ENCODE measurements around the gene MAN1B1.
A peak's percentile ranks its signal among the peaks of the same experiment; 100 is the strongest.

The MAN1B1 gene

DNA sequence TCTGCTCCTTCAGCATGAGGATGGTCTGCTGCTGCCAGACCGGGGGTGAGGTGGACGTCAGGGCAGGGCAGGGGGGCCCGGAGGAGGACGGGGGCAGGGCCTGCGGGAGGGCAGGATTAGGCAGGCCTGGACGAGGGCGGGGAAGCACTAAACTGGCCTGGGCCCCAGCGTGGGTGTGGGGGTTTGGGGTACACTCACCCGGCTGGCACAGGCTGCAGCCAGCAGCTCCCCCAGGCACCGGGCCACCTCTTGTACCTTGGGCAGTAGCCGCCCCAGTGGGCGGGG is 22.0 kb upstream of the MAN1B1 start:
- H3K9me3 ChIP-seq (ENCODE audit: insufficient read depth, low read depth, low read length): peaks cover 2% of the 10 kb centered on the region
- H2BK120ac ChIP-seq (ENCODE audit: insufficient read depth, low read length, poor library complexity): no peak overlapping the region
- no peak overlapping the region for H3K9ac ChIP-seq (ENCODE audit: low read length)
- H3K4ac ChIP-seq (ENCODE audit: low read depth, low read length): no peak overlapping the region
- peaks cover 2 to 3% of the 10 kb centered on the region in 2 experiments for H3K36me3 ChIP-seq (ENCODE audit: control insufficient read depth in 1 of 2, insufficient read depth in 2 of 2, low read length in 2 of 2)
- no peak overlapping the region for H2BK5ac ChIP-seq (ENCODE audit: low read depth, low read length, poor library complexity)
- peaks cover 7% of the 10 kb centered on the region in 2 experiments for H3K4me1 ChIP-seq (ENCODE audit: control insufficient read depth in 1 of 2, insufficient read depth in 2 of 2, low read length in 2 of 2)
- no CpG with 5 or more reads among the region's 12 CpGs for WGBS (ENCODE audit: extremely low coverage, insufficient coverage, insufficient read length)
- no peaks in the 10 kb centered on the region for H3K27me3 ChIP-seq (ENCODE audit: insufficient read depth, low read length)
- H3K18ac ChIP-seq (ENCODE audit: low read length): no peak overlapping the region
- no peak overlapping the region for H3K27ac ChIP-seq (ENCODE audit: low read depth, low read length)
- no peak overlapping the region for H4K8ac ChIP-seq (ENCODE audit: low read depth, low read length)
- H4K91ac ChIP-seq (ENCODE audit: low read depth, low read length): no peak overlapping the region
- no peak overlapping the region for H2AK5ac ChIP-seq (ENCODE audit: low read length)
- H4K12ac ChIP-seq (ENCODE audit: low read depth, low read length): no peak overlapping the region
- H3K14ac ChIP-seq (ENCODE audit: low read length): no peak overlapping the region
- no peak overlapping the region for H3K4me2 ChIP-seq (ENCODE audit: low read length)
- no peak overlapping the region for H3K4me3 ChIP-seq (ENCODE audit: low read depth, low read length)
- no peak for DNase-seq
- H2BK12ac ChIP-seq (ENCODE audit: low read length): no peak overlapping the region
- no peak overlapping the region for H2AFZ ChIP-seq (ENCODE audit: insufficient read depth, low read length, poor library complexity)
- no peaks in the 10 kb centered on the region for H3K79me1 ChIP-seq (ENCODE audit: low read length)
- H3K23ac ChIP-seq (ENCODE audit: low read length): no peak overlapping the region
- H3K79me2 ChIP-seq (ENCODE audit: control insufficient read depth, insufficient read depth, low read length, poor library complexity): no peaks in the 10 kb centered on the region

DNA sequence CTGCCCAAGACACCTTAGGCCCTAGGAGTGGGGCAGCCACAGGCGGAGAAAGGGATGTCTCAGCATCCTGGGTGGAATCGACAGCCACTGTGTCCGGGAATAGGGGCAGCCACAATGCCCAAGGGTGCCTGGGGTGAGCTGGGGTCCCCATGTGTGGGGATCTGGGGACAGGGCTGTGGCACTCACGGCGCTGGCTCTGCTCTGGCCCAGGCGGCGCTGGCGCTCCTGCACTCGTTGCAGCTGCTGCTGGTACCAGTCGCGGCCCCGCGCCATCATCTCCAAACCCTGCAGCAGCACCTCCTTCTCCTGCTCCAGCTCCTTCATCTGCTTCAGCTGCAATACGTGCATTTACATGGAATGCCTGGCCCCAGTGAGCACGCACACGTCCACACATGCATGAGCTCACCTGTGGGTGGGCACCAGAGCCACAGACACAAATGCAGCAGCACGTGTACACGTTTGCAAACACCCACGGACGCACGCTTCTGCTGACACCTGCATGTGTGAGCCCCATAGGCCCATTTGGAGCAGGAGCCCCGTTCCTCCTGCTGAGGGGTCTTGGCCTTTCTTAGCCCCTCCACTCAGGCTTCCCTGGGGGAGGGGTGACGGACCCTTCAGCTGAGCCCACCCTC is 21.3 kb upstream of the MAN1B1 start:
- Histone ChIP-seq H3K36me3 (ENCODE audit: control insufficient read depth in 1 of 2, insufficient read depth in 2 of 2, low read length in 2 of 2) (peaks cover 2 to 3% of the 10 kb centered on the region in 2 experiments), H3K14ac (ENCODE audit: low read length) (no peak overlapping the region), H2BK120ac (ENCODE audit: insufficient read depth, low read length, poor library complexity) (no peak overlapping the region), H3K27ac (ENCODE audit: low read depth, low read length) (no peak overlapping the region), H2BK12ac (ENCODE audit: low read length) (no peak overlapping the region), H4K8ac (ENCODE audit: low read depth, low read length) (no peak overlapping the region), H3K9ac (ENCODE audit: low read length) (no peak overlapping the region), H2BK5ac (ENCODE audit: low read depth, low read length, poor library complexity) (no peak overlapping the region), H3K4ac (ENCODE audit: low read depth, low read length) (no peak overlapping the region), H3K4me2 (ENCODE audit: low read length) (no peak overlapping the region), H3K23ac (ENCODE audit: low read length) (no peak overlapping the region), H3K79me2 (ENCODE audit: control insufficient read depth, insufficient read depth, low read length, poor library complexity) (no peaks in the 10 kb centered on the region), H3K9me3 (ENCODE audit: insufficient read depth, low read depth, low read length) (peaks cover 2% of the 10 kb centered on the region), H3K79me1 (ENCODE audit: low read length) (peaks cover 2% of the 10 kb centered on the region), H2AFZ (ENCODE audit: insufficient read depth, low read length, poor library complexity) (no peak overlapping the region), H3K18ac (ENCODE audit: low read length) (no peak overlapping the region), H3K27me3 (ENCODE audit: insufficient read depth, low read length) (no peaks in the 10 kb centered on the region), H4K91ac (ENCODE audit: low read depth, low read length) (no peak overlapping the region), H3K4me3 (ENCODE audit: low read depth, low read length) (no peak overlapping the region), H4K12ac (ENCODE audit: low read depth, low read length) (no peak overlapping the region), H2AK5ac (ENCODE audit: low read length) (no peak overlapping the region), H3K4me1 (ENCODE audit: control insufficient read depth in 1 of 2, insufficient read depth in 2 of 2, low read length in 2 of 2) (peaks cover 7 to 12% of the 10 kb centered on the region in 2 experiments)
- no peak for DNase-seq
- no CpG with 5 or more reads among the region's 23 CpGs for WGBS (ENCODE audit: extremely low coverage, insufficient coverage, insufficient read length)

- no peaks in the 10 kb centered on the region for H3K27me3 ChIP-seq (ENCODE audit: insufficient read depth, low read length)
- H3K4me1 ChIP-seq (ENCODE audit: control insufficient read depth in 1 of 2, insufficient read depth in 2 of 2, low read length in 2 of 2): peaks cover 10 to 18% of the 10 kb centered on the region in 2 experiments
- H3K27ac ChIP-seq (ENCODE audit: low read depth, low read length): no peak overlapping the region
- no peak overlapping the region for H4K8ac ChIP-seq (ENCODE audit: low read depth, low read length)
- no peak overlapping the region for H3K14ac ChIP-seq (ENCODE audit: low read length)
- no peak overlapping the region for H2AFZ ChIP-seq (ENCODE audit: insufficient read depth, low read length, poor library complexity)
- no peak overlapping the region for H2AK5ac ChIP-seq (ENCODE audit: low read length)
- H4K12ac ChIP-seq (ENCODE audit: low read depth, low read length): no peak overlapping the region
- H3K9me3 ChIP-seq (ENCODE audit: insufficient read depth, low read depth, low read length): peaks cover 2% of the 10 kb centered on the region
- H3K4me3 ChIP-seq (ENCODE audit: low read depth, low read length): no peak overlapping the region
- no peak for DNase-seq
- H3K23ac ChIP-seq (ENCODE audit: low read length): no peak overlapping the region
- no peak overlapping the region for H2BK12ac ChIP-seq (ENCODE audit: low read length)
- no peaks in the 10 kb centered on the region for H3K79me2 ChIP-seq (ENCODE audit: control insufficient read depth, insufficient read depth, low read length, poor library complexity)
- peaks cover 2% of the 10 kb centered on the region for H3K79me1 ChIP-seq (ENCODE audit: low read length)
- no peak overlapping the region for H3K9ac ChIP-seq (ENCODE audit: low read length)
- peaks cover 2 to 3% of the 10 kb centered on the region in 2 experiments for H3K36me3 ChIP-seq (ENCODE audit: control insufficient read depth in 1 of 2, insufficient read depth in 2 of 2, low read length in 2 of 2)
- no peak overlapping the region for H3K4me2 ChIP-seq (ENCODE audit: low read length)
- no peak overlapping the region for H4K91ac ChIP-seq (ENCODE audit: low read depth, low read length)
- H2BK120ac ChIP-seq (ENCODE audit: insufficient read depth, low read length, poor library complexity): no peak overlapping the region
- no peak overlapping the region for H3K18ac ChIP-seq (ENCODE audit: low read length)
- H3K4ac ChIP-seq (ENCODE audit: low read depth, low read length): no peak overlapping the region
- no CpG with 5 or more reads among the region's 26 CpGs for WGBS (ENCODE audit: extremely low coverage, insufficient coverage, insufficient read length)
- H2BK5ac ChIP-seq (ENCODE audit: low read depth, low read length, poor library complexity): no peak overlapping the region
Observed at GRCh38 chr9:137066096-137066861, 20.5 kb upstream of the MAN1B1 start.

- Histone ChIP-seq H2BK120ac (ENCODE audit: insufficient read depth, low read length, poor library complexity) (no peak overlapping the region), H3K4me2 (ENCODE audit: low read length) (no peak overlapping the region), H3K79me2 (ENCODE audit: control insufficient read depth, insufficient read depth, low read length, poor library complexity) (no peaks in the 10 kb centered on the region), H2BK12ac (ENCODE audit: low read length) (no peak overlapping the region), H2BK5ac (ENCODE audit: low read depth, low read length, poor library complexity) (no peak overlapping the region), H3K9ac (ENCODE audit: low read length) (no peak overlapping the region), H2AK5ac (ENCODE audit: low read length) (no peak overlapping the region), H3K18ac (ENCODE audit: low read length) (no peak overlapping the region), H2AFZ (ENCODE audit: insufficient read depth, low read length, poor library complexity) (no peak overlapping the region), H3K27me3 (ENCODE audit: insufficient read depth, low read length) (no peaks in the 10 kb centered on the region), H3K23ac (ENCODE audit: low read length) (no peak overlapping the region), H3K4ac (ENCODE audit: low read depth, low read length) (no peak overlapping the region), H4K8ac (ENCODE audit: low read depth, low read length) (no peak overlapping the region), H3K36me3 (ENCODE audit: control insufficient read depth in 1 of 2, insufficient read depth in 2 of 2, low read length in 2 of 2) (peaks cover 2 to 3% of the 10 kb centered on the region in 2 experiments), H3K9me3 (ENCODE audit: insufficient read depth, low read depth, low read length) (peaks cover 2% of the 10 kb centered on the region), H3K4me1 (ENCODE audit: control insufficient read depth in 1 of 2, insufficient read depth in 2 of 2, low read length in 2 of 2) (peaks cover 10 to 18% of the 10 kb centered on the region in 2 experiments), H3K14ac (ENCODE audit: low read length) (no peak overlapping the region), H4K12ac (ENCODE audit: low read depth, low read length) (no peak overlapping the region), H4K91ac (ENCODE audit: low read depth, low read length) (no peak overlapping the region), H3K4me3 (ENCODE audit: low read depth, low read length) (no peak overlapping the region), H3K27ac (ENCODE audit: low read depth, low read length) (no peak overlapping the region), H3K79me1 (ENCODE audit: low read length) (peaks cover 2% of the 10 kb centered on the region)
- peak; percentile 83 to 91 for DNase-seq
- no CpG with 5 or more reads among the region's 12 CpGs for WGBS (ENCODE audit: extremely low coverage, insufficient coverage, insufficient read length)
Observed at GRCh38 chr9:137067860-137068538, 18.8 kb upstream of the MAN1B1 start.

All from trophoblast cell (in vitro differentiated cells and primary cell).